NT2/D1 (cell line): ENCODE data around the gene SPARCL1.

Experiments
- SUZ12 ChIP-seq: IDR thresholded peaks from 2 replicates; pipeline ENCODE4 v1.6.1; 2011; ENCODE audit not compliant: insufficient read length, insufficient read depth; ENCODE audit errors: extremely low read depth
- YY1 ChIP-seq: IDR thresholded peaks from 2 replicates; pipeline ENCODE4 v1.6.1; 2011; ENCODE audit not compliant: insufficient read length, insufficient read depth
- ZNF274 ChIP-seq: IDR thresholded peaks from 2 replicates; pipeline ENCODE4 v1.6.1; 2011; ENCODE audit warnings: mild to moderate bottlenecking, low read depth, low read length

GRCh38 chr4:87502580-87503238, 26.5 kb downstream of the SPARCL1 start:
- no peak for TF ChIP-seq YY1
- TF ChIP-seq ZNF274 = no peak
- TF ChIP-seq SUZ12 = no peak
